ENCODE measurements around the gene DVL3.
A peak's percentile ranks its signal among the peaks of the same experiment; 100 is the strongest.
"Not testable (repeated sequence)": the region's sequence is repeated elsewhere in the genome, so short reads cannot be mapped to it uniquely, and the experiment has no call there.

The DVL3 gene

DNA sequence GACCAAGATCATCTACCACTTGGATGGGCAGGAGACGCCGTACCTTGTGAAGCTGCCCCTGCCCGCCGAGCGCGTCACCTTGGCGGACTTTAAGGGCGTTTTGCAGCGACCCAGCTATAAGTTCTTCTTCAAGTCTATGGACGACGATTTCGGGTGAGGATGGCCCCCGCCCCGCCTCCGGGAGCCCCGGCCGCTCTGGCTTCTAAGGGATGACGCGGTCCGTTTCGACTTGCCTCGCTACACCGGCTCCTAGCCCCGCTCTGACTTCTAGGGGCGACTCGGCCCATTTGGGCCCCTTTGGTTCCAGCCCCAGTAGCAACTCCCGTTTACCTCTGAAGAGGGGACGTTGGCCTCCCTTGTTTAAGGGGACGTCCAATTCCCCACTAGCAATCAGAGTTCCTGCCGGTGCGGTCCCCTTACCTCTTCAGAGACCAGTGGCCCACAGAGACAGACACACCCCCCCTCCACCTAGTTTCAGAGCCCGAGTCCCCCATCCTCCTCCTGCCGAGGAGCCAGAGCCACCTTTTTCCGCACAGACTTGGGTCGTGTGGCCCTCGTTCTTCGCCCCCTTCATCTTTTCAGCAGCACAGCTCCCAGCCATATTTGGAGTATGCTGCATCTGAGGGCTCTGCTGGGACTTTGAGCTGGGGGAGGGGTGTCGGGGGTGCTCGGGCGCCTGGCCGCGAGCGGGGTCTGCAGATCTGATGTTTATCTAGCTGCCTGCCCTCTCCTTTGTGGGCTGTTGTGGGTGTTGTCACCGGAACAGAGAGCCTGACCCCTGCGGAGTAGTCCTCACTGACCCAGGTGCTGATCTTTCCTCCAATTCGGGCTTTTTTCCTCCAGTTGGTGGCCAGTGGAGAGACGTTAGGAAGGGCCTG is 706 bp downstream of the DVL3 start:
- no peak for DNase-seq (ENCODE audit: low read depth in 2 of 2, low spot score in 1 of 2)

GRCh38 chr3:184156522-184156955 is 1.4 kb downstream of the DVL3 start:
- DNase-seq (ENCODE audit: low read depth in 2 of 2, low spot score in 1 of 2), result no peak

GRCh38 chr3:184157206-184157605 is 2.0 kb downstream of the DVL3 start:
- DNase-seq (ENCODE audit: low read depth in 2 of 2, low spot score in 1 of 2), result no peak

DNA sequence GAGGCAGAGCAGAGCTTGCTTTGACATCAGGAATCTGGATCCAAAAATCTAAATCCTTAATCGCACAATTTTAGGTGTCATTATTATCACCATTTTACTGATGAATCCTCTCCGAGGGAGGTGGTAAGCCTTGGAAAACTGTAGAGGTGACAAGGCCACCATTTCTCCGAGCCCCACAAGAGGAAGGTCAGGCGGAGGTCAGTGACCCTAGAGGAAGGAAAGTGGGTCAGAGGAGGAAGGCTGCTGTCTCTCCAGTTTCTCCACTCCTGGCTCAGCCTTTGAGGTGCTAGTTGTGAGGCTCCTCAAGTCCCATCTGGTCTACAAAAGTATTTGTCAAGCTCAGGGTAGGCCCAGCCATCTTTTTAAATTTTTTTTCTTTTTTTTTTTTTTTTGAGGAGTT is 3.2 kb downstream of the DVL3 start:
- no peak for DNase-seq (ENCODE audit: low read depth in 2 of 2, low spot score in 1 of 2)

DNA sequence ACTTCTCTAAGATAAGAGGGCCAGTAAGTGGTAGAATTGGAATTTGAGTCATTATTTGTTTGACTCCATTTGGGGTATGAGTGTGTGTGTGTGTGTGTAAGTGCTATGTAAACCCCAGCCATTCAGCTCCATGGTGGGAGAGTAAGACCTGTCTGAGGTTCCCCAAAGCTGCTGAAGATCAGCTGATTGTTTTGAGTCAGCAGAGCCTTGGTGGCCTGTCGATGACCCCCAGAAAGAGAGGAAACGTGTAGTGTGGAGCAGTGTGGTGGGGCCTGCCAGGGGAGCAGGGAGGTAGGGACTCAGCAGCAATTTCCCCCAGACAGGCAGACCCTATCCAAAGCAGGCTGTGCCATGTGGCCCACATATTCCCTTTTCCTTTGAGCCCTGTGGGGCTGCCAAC is 5.3 kb downstream of the DVL3 start:
- DNase-seq (ENCODE audit: low read depth in 2 of 2, low spot score in 1 of 2), result no peak

GRCh38 chr3:184162571-184163070 is 7.4 kb downstream of the DVL3 start:
- DNase-seq (ENCODE audit: low read depth in 2 of 2, low spot score in 1 of 2), result not testable (repeated sequence)

- no peak for DNase-seq (ENCODE audit: low read depth in 2 of 2, low spot score in 1 of 2)
Measured at GRCh38 chr3:184164648-184165330, 9.6 kb downstream of the DVL3 start.

DNA sequence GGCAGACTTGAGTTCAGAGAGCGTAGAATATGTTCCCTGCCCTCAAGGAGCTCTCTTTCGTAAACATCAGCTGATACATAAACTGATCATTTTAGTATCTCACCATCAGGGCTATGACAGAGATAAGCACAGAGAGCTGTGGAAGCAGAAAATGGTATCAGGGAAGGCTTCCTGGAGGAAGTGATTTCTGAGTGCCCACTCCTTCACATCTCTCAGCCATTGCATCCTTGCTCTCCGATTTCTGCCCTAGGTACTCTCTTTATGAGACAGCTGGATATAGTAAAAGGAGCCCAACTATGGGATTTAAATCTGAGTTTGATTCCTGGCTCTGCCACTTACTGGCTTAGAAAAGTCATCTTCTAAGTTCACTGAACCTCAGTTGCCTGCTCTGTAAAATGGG is 10.4 kb downstream of the DVL3 start:
- no peak for DNase-seq (ENCODE audit: low read depth in 2 of 2, low spot score in 1 of 2)

DNA sequence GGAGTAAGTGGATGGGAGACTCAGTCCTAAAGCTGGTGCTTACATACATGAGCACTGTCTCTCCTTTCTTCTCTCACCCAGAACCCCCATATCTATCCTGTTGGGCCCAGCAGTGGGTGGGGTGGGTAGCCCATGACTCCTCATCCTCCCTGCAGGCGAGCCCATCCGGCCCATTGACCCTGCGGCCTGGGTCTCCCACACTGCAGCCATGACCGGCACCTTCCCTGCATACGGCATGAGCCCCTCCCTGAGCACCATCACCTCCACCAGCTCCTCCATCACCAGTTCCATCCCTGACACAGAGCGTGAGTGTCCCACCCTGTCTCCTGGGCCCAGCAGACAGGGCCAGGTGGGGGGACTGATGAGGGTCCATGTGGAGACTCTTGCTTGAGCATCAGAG is 11.5 kb downstream of the DVL3 start:
- DNase-seq (ENCODE audit: low read depth in 2 of 2, low spot score in 1 of 2), result no peak

GRCh38 chr3:184167786-184168185 is 12.6 kb downstream of the DVL3 start:
- no peak for DNase-seq (ENCODE audit: low read depth in 2 of 2, low spot score in 1 of 2)

DNA sequence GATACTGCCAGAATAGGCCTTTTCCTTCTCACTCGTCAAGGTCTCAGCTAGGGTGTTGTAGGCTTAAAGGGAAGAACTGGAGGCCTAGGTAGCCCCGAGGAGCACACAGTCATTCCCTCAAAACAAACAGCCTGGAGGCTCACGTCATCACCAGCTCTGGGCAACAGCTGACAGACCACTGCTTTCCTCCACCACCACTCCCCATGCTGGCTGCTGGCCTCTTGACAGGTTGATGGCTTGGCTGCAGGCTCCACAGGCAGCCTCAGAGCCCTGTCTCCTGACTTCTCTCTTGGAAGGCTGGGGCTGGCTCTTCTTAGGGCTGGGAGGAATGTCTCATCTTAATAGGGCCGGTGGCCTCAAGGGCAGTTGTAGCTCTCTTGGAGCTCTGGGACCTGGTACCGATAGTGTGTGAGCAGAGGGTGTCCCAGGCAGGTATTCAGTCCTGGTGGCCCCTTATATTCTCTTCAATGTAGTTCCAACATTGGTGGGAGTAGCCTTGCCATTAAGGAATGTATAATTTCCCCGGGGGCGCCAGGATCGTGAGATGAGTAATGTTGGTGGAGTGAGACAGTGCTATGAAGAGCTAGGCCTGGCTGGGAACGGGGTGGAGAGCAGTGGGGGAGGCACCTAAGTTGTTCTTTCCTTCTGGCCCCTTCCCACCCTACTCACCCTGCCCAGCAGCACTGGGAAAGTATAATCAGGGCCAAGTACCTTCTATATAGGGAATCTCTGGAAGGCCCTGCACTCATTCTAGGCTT is 13.4 kb downstream of the DVL3 start:
- no peak for DNase-seq (ENCODE audit: low read depth in 2 of 2, low spot score in 1 of 2)

- no peak for DNase-seq (ENCODE audit: low read depth in 2 of 2, low spot score in 1 of 2)
Measured at GRCh38 chr3:184169896-184170875, 15.0 kb downstream of the DVL3 start.

GRCh38 chr3:184171562-184171961 is 16.4 kb downstream of the DVL3 start:
- no peak for DNase-seq (ENCODE audit: low read depth in 2 of 2, low spot score in 1 of 2)

GRCh38 chr3:184172681-184173373 is 17.6 kb downstream of the DVL3 start:
- DNase-seq (ENCODE audit: low read depth in 2 of 2, low spot score in 1 of 2), result no peak

DNA sequence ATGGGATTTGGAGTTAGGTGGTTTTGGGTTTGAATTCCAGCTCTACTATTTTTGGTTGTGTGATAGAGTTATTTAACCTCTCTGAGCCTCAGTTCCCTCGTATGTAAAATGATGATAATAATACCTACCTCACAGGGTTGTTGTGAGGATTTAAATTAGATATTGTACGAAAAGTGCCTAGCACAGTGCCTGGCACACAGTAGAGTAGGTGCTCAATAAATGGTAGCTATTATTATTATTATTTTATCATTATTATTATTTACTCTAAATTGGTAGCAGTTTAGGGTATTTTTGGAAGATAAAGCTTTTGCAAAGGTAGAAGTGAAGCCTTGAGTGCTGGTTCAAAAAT is 18.2 kb downstream of the DVL3 start:
- no peak for DNase-seq (ENCODE audit: low read depth in 2 of 2, low spot score in 1 of 2)

- DNase-seq (ENCODE audit: low read depth in 2 of 2, low spot score in 1 of 2), result no peak
Measured at GRCh38 chr3:184174284-184174645, 19.1 kb downstream of the DVL3 start.

- peak; percentile 89 to 94 for DNase-seq (ENCODE audit: low read depth in 2 of 2, low spot score in 1 of 2)
Measured at GRCh38 chr3:184174646-184175492, 19.7 kb downstream of the DVL3 start, which contains the start of gene AP2M1. Gene AP2M1 (plus strand): TSS chr3:184174855. CDS start chr3:184176994, 2,139 bp downstream.

GRCh38 chr3:184175506-184175905 is 20.3 kb downstream of the DVL3 start:
- no peak for DNase-seq (ENCODE audit: low read depth in 2 of 2, low spot score in 1 of 2)

DNA sequence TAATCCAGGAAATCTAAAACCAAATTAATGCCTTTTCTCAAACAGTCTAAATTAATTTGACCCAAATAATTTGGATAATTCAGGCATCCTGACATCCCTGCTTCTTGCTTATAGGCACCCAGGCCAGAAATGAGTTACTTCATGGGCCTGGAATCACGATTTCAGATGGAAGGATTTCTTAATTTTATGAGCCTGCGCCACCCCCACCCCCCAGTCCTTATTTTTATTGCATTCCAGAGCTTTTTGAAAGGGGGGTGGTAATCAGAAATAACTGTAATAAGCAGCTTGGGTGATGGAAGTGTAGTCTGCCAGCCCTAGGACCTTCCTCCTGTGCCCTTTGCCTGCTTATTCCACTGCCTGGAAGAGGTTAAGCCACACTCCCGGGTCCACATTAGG is 20.8 kb downstream of the DVL3 start:
- DNase-seq (ENCODE audit: low read depth in 2 of 2, low spot score in 1 of 2), result no peak

All from stimulated activated CD8-positive, alpha-beta memory T cell treated with anti-CD3 and anti-CD28 coated beads, Interleukin-4, amount 100 ng/mL, for 1 hour (primary cell).